ENCODE measurements around the gene CHST8. TPM values are rescaled to one million over a fixed set of nuclear protein-coding genes. Genes with fewer than 3 reads are reported as not detected.

Gene CHST8
- total RNA-seq, 1 donor from 2014 or later, result not detected

DNA sequence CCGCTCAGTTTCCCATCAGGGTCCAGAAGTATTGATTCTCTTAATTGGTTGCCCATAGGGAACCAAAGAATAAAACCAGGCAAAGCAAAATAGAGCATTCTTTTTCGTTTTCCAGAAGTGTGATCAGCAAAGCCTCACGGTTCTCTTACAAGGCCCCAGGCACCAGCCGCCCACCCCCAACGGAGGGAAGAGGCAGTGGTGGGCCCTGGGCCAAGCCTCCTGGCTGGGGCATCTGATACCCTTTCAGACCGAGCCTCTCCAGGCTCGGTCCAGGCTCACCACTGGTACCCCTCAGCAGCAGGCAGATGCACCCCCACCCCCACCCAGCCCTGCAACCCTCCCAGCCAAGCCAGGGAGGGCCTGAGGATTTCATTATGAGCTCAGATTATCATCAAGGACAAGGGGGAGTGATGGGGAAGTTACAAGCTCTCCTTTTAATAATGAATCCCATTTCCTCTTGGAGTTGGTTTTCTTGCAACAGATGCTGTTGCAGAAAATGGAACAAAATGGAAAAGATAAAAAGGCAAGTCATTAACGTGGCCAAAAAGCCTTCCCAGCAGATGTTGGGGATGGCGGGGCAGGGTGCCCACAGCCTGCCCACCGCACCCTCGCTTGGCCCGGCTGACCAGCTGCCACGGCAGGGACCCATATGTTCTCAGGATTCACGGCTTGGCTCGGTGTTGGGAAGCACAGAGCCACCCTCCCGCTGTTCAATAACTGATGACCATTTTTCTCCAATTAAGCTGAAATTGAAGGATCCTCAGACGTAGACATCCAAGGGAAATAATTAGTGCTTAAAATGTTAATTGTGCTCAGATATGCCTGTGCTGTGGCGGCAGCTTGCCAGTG, 129.1 kb downstream of the CHST8 start:
- no peaks in the 10 kb centered on the region for H3K27me3 ChIP-seq
- H3K9me3 ChIP-seq, result no peaks in the 10 kb centered on the region
- no peak overlapping the region for H3K4me3 ChIP-seq
- TF ChIP-seq, protein P1, sequence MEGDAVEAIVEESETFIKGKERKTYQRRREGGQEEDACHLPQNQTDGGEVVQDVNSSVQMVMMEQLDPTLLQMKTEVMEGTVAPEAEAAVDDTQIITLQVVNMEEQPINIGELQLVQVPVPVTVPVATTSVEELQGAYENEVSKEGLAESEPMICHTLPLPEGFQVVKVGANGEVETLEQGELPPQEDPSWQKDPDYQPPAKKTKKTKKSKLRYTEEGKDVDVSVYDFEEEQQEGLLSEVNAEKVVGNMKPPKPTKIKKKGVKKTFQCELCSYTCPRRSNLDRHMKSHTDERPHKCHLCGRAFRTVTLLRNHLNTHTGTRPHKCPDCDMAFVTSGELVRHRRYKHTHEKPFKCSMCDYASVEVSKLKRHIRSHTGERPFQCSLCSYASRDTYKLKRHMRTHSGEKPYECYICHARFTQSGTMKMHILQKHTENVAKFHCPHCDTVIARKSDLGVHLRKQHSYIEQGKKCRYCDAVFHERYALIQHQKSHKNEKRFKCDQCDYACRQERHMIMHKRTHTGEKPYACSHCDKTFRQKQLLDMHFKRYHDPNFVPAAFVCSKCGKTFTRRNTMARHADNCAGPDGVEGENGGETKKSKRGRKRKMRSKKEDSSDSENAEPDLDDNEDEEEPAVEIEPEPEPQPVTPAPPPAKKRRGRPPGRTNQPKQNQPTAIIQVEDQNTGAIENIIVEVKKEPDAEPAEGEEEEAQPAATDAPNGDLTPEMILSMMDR (IDR thresholded peaks at IDR 0.05), result no peak
- H3K36me3 ChIP-seq, result no peaks in the 10 kb centered on the region
- H3K27ac ChIP-seq, result no peak overlapping the region
- H3K4me1 ChIP-seq, result no peaks in the 10 kb centered on the region
- intact Hi-C loops (cut with DNase I), result no loop called here
- DNase-seq (ENCODE audit: low spot score in 2 of 2), result no peak

DNA sequence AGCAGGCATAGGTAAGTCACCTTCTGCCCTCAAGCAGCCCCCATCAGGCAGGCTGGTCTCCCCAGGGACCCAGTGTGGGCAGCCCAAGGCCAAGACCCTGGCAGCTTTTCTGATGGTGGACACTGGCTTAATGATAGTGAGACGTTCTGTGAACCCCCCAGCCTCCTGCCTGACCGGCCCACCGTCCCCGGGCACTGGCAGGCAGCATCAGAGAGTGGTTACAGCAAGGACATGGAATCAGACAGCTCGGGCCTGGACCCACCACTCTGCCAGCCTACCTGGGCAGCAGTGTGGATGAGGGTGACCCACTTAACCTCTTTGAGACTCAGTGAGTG, 129.7 kb downstream of the CHST8 start:
- H3K36me3 ChIP-seq, result no peaks in the 10 kb centered on the region
- no peaks in the 10 kb centered on the region for H3K4me1 ChIP-seq
- H3K27me3 ChIP-seq, result no peaks in the 10 kb centered on the region
- no peak overlapping the region for H3K27ac ChIP-seq
- intact Hi-C loops (cut with DNase I), result no loop called here
- no peak overlapping the region for H3K4me3 ChIP-seq
- no peak for DNase-seq (ENCODE audit: low spot score in 2 of 2)
- TF ChIP-seq, protein P1 (IDR thresholded peaks at IDR 0.05), result no peak
- no peaks in the 10 kb centered on the region for H3K9me3 ChIP-seq

DNA sequence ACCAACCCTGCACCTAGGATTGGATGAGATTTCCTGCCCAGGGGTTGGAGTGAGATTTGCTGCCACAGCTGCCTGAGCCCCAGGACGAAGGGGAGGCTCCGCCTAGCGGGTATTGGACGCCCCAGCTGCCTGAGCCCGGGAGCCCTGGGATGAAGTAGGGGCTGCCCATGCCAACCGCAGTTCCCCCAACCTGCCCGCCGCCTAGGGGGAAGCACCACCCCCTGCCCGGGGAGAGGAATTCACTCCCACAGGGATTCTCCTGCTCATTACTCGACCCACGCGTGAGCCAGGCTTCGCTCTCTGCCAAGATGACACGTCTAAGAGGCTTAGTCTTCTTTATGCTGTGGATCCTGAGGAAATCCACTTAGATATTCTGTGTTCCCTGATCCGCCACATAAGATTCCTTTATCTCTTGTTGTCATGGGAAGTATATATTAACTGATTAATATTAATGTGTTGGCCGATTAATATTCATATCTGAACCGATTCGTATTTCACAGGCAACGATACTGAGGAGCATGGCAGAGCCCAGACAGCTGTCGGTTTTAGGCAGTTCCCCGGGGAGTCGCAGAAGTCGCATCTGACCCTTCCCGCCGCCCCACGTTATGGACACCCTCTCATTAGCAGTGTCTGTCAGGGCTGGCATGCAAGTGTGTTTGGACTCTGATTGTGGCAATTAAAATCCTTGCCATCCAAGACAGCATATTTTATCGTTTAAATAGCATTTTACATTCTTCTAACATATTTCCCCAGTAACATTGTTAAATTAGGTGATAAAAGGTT, 130.5 kb downstream of the CHST8 start:
- H3K4me1 ChIP-seq, result no peaks in the 10 kb centered on the region
- TF ChIP-seq, protein P1 (IDR thresholded peaks at IDR 0.05), result no peak
- intact Hi-C loops (cut with DNase I), result no loop called here
- no peaks in the 10 kb centered on the region for H3K36me3 ChIP-seq
- no peak for DNase-seq (ENCODE audit: low spot score in 2 of 2)
- no peak overlapping the region for H3K27ac ChIP-seq
- no peak overlapping the region for H3K4me3 ChIP-seq
- no peaks in the 10 kb centered on the region for H3K9me3 ChIP-seq
- no peaks in the 10 kb centered on the region for H3K27me3 ChIP-seq

DNA sequence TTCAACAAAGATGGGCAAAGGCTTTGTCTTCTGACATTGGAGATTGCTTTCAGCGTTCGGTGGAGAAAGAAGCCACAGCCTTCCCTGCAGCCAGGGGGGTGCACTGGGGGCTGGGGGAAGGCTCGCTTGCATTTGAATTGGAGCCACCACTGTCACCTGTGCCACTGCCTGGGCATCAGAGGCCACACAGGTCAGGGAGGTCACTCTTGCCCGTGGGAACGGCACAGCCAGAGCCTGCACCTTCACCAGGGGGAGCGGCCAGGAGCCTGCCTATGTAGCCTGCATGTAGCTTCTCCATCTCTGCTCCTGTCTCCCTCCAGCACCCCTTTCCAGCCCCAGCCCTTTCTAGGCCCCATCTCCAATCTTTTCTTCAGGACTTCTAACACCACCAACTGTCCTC, 131.2 kb downstream of the CHST8 start:
- no peaks in the 10 kb centered on the region for H3K4me1 ChIP-seq
- no peak for DNase-seq (ENCODE audit: low spot score in 2 of 2)
- H3K4me3 ChIP-seq, result no peak overlapping the region
- no peaks in the 10 kb centered on the region for H3K27me3 ChIP-seq
- H3K9me3 ChIP-seq, result no peaks in the 10 kb centered on the region
- H3K27ac ChIP-seq, result no peak overlapping the region
- no peaks in the 10 kb centered on the region for H3K36me3 ChIP-seq
- intact Hi-C loops (cut with DNase I), result no loop called here
- TF ChIP-seq, protein P1 (IDR thresholded peaks at IDR 0.05), result no peak

DNA sequence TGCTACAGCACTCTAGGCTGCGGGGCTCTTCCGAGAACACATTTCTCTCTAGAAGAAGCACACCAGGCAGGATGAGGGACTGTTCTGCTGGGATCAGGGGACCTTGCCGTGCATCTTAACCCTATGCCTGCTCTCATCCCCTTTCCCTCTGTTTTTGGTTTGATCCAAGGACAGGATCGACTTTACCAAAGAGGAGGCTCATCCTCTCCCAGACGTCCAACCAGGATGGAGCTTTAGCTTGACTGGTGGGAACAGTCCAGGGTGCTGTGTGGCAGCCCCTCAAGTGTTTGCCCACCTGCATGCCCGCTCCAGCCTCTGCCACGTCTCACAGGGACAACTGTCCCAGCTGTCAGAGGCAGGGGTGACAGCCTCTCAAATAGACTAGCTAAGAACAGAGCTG, 132.6 kb downstream of the CHST8 start:
- Histone ChIP-seq H3K27me3 (no peaks in the 10 kb centered on the region), H3K9me3 (no peaks in the 10 kb centered on the region), H3K4me1 (no peaks in the 10 kb centered on the region), H3K4me3 (no peak overlapping the region), H3K36me3 (no peaks in the 10 kb centered on the region), H3K27ac (no peak overlapping the region)
- TF ChIP-seq, protein P1 (IDR thresholded peaks at IDR 0.05), result no peak
- no peak for DNase-seq (ENCODE audit: low spot score in 2 of 2)
- intact Hi-C loops (cut with DNase I), result no loop called here
